DND-41 (cell line): ENCODE results near the gene CD1B.

Source experiments
- ATAC-seq: fragments of 200-7000 bp; cut with Tn5 transposase; 3 replicates; pipeline ENCODE4 v1.9.1; 2021; ENCODE audit warnings: low read depth; ENCODE audit not compliant: insufficient read depth
- DNase-seq: peaks from one replicate; pipeline ENCODE4 v3.0.0-alpha.2; 2020
- H2AFZ ChIP-seq: 2 replicates; pipeline ENCODE4 v1.6.0; 2012; ENCODE audit warnings: low read depth, low read length
- H3K27ac ChIP-seq: 2 replicates; pipeline ENCODE4 v1.5.1; 2012; ENCODE audit warnings: low read length, inconsistent platforms
- H3K27me3 ChIP-seq: fragments of 200-600 bp; sonication (generic); 2 replicates; pipeline ENCODE4 v1.6.0; 2012; ENCODE audit warnings: low read length, mild to moderate bottlenecking, inconsistent platforms; ENCODE audit not compliant: insufficient read depth, poor library complexity
- H3K36me3 ChIP-seq: 2 replicates; pipeline ENCODE4 v1.5.1; 2012; ENCODE audit warnings: low read length, inconsistent platforms; ENCODE audit not compliant: insufficient read depth
- H3K4me1 ChIP-seq: 2 replicates; pipeline ENCODE4 v1.5.1; 2012; ENCODE audit warnings: mild to moderate bottlenecking, low read length; ENCODE audit not compliant: insufficient read depth
- H3K4me2 ChIP-seq: 2 replicates; pipeline ENCODE4 v1.6.0; 2012; ENCODE audit warnings: mild to moderate bottlenecking, moderate library complexity, low read length, inconsistent platforms; ENCODE audit not compliant: insufficient read depth
- H3K4me3 ChIP-seq, 2 experiments: fragments of 200-600 bp in 1 of 2; shearing (Covaris generic) in 1 of 2; 2 replicates each; pipeline ENCODE4 v1.5.1; 2012 to 2016; ENCODE audit warnings: inconsistent platforms in 2 of 2, low read length in 2 of 2, mild to moderate bottlenecking in 2 of 2, low read depth in 1 of 2, moderate library complexity in 1 of 2
- H3K79me2 ChIP-seq: 2 replicates; pipeline ENCODE4 v1.6.0; 2012; ENCODE audit warnings: low read length, inconsistent platforms; ENCODE audit not compliant: insufficient read depth
- H3K9ac ChIP-seq: 2 replicates; pipeline ENCODE4 v1.6.0; 2012; ENCODE audit warnings: low read depth, mild to moderate bottlenecking, inconsistent platforms, low read length, moderate library complexity
- H3K9me3 ChIP-seq: 2 replicates; pipeline ENCODE4 v1.5.1; 2012; ENCODE audit warnings: low read length, moderate library complexity, mild to moderate bottlenecking, inconsistent platforms; ENCODE audit not compliant: insufficient read depth, severe bottlenecking
- H4K20me1 ChIP-seq: 2 replicates; pipeline ENCODE4 v1.6.0; 2012; ENCODE audit warnings: low read length; ENCODE audit not compliant: insufficient read depth
- EZH2 ChIP-seq: IDR thresholded peaks from 3 replicates; pipeline ENCODE4 v1.6.1; 2012; ENCODE audit warnings: borderline replicate concordance, low read depth, mild to moderate bottlenecking, moderate library complexity, low read length, inconsistent platforms; ENCODE audit not compliant: severe bottlenecking
- TF ChIP-seq, protein P1 (sequence below): IDR thresholded peaks from 2 replicates; pipeline ENCODE4 v1.5.1; 2012; ENCODE audit warnings: borderline replicate concordance, low read length, moderate library complexity, mild to moderate bottlenecking; ENCODE audit not compliant: poor library complexity, severe bottlenecking; ENCODE audit errors: extremely low read depth

Gene CD1B

DNA sequence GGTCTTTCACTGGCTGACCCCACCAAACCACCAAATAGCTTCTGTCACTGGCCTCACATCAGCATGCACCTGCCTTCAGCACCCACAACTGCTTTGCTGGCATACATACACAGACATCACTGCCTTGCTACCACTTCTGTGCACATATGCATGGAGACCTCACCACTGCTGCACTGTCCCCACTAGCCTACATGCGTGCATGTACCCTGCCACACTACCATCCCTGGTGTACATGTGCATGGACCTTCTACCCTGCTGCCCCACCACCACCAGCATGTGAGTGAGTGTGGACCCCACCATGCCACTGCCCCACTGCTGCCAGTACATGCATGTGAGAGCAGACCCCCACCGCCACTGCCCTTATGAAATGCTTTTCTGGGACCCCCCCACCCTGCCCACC is 35.5 kb downstream of the CD1B start:
- ATAC-seq (no peak), DNase-seq (no peak)
- Histone ChIP-seq H3K9ac (no peak overlapping the region), H2AFZ (no peak overlapping the region), H3K4me2 (no peak overlapping the region), H3K79me2 (peaks cover 3% of the 10 kb centered on the region; the same call in 1 of the 2 replicates), H3K4me1 (peaks cover 26% of the 10 kb centered on the region), H3K4me3 (no peak overlapping the region), H3K36me3 (no peaks in the 10 kb centered on the region), H3K27me3 (no peaks in the 10 kb centered on the region), H3K27ac (peak overlapping the region; percentile 44; the same call in 1 of the 2 replicates), H3K9me3 (peaks cover 13% of the 10 kb centered on the region), H4K20me1 (no peaks in the 10 kb centered on the region)
- no peak for TF ChIP-seq EZH2
- TF ChIP-seq, protein P1, sequence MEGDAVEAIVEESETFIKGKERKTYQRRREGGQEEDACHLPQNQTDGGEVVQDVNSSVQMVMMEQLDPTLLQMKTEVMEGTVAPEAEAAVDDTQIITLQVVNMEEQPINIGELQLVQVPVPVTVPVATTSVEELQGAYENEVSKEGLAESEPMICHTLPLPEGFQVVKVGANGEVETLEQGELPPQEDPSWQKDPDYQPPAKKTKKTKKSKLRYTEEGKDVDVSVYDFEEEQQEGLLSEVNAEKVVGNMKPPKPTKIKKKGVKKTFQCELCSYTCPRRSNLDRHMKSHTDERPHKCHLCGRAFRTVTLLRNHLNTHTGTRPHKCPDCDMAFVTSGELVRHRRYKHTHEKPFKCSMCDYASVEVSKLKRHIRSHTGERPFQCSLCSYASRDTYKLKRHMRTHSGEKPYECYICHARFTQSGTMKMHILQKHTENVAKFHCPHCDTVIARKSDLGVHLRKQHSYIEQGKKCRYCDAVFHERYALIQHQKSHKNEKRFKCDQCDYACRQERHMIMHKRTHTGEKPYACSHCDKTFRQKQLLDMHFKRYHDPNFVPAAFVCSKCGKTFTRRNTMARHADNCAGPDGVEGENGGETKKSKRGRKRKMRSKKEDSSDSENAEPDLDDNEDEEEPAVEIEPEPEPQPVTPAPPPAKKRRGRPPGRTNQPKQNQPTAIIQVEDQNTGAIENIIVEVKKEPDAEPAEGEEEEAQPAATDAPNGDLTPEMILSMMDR = no peak

DNA sequence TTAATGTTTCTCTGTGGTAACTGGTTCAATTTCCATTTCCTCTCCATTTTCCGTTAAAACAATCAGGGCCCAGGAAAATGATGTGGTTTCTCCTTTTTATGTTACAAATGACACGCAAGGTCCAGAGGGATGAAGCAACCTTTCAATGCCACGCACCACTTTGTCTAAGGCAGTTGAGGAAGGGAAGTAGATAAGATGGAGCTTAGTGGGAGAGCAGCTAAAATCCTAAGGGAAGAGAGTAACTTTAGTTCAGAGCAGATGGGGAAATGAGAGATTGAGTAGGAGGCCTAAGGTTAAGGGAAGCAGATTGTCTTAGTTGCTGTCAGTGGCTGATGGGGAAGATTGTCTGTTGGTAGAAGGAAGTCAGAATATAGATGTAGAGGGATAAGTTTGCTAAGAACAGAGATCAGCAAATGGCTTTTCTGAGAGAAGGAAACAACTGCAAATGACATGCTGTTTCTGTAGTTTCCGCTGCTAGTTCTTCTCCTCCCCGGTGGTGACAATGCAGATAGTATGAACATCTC is 40.9 kb downstream of the CD1B start:
- DNase-seq = no peak
- H3K36me3 ChIP-seq = no peaks in the 10 kb centered on the region
- no peaks in the 10 kb centered on the region for H3K9me3 ChIP-seq
- ATAC-seq = no peak
- H3K4me1 ChIP-seq = peaks cover 80% of the 10 kb centered on the region
- H3K4me3 ChIP-seq = no peak overlapping the region
- H3K27me3 ChIP-seq = no peaks in the 10 kb centered on the region
- H4K20me1 ChIP-seq = no peaks in the 10 kb centered on the region
- H3K79me2 ChIP-seq = no peaks in the 10 kb centered on the region
- no peak for TF ChIP-seq EZH2
- TF ChIP-seq, protein P1 = no peak
- H2AFZ ChIP-seq = no peak overlapping the region
- no peak overlapping the region for H3K4me2 ChIP-seq
- no peak overlapping the region for H3K9ac ChIP-seq
- H3K27ac ChIP-seq = peak overlapping the region; percentile 51

DNA sequence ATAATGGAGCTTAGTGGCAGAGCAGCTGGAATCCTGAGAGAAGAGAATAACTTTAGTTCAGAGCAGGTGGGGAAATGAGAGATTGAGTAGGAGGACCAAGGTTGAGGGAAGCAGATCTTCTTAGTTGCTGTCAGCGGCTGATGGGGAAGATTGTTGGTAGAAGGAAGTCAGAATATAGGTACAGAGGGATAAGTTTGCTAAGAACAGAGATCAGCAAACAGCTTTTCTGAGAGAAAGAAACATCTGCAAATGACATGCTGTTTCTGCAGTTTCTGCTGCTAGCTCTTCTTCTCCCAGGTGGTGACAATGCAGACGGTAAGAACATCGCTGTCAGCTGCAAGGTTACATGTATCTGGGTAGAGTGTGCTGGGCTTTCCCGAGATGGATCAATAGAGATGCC is 41.5 kb downstream of the CD1B start, which contains the start of gene CD1C:
Gene CD1C, plus strand, starts transcription at position 113 of the 400 bp plus-strand sequence. Its CDS starts 142 bp downstream, at position 255.
- Histone ChIP-seq H2AFZ (no peak within 1 kb of the TSS), H3K27ac (peak within 1 kb of the TSS; percentile 51), H3K4me2 (no peak within 1 kb of the TSS), H3K79me2 (no peaks in the 10 kb centered on the region), H3K4me3 (no peak within 1 kb of the TSS), H3K4me1 (peaks cover 86% of the 10 kb centered on the region), H3K9me3 (no peaks in the 10 kb centered on the region), H4K20me1 (no peaks in the 10 kb centered on the region), H3K36me3 (no peaks in the 10 kb centered on the region), H3K9ac (no peak within 1 kb of the TSS), H3K27me3 (no peaks in the 10 kb centered on the region)
- no peak for ATAC-seq
- TF ChIP-seq, protein P1 = no peak
- no peak for TF ChIP-seq EZH2
- no peak for DNase-seq
